ENCODE measurements around the gene RAB11B. TPM values are rescaled to one million over a fixed set of nuclear protein-coding genes. Genes with fewer than 3 reads are reported as not detected.
A peak's percentile ranks its signal among the peaks of the same experiment; 100 is the strongest.
"Not testable (repeated sequence)": the region's sequence is repeated elsewhere in the genome, so short reads cannot be mapped to it uniquely, and the experiment has no call there.

Gene RAB11B
- total RNA-seq, 1 donor from 2014 or later: 88.1 TPM

DNA sequence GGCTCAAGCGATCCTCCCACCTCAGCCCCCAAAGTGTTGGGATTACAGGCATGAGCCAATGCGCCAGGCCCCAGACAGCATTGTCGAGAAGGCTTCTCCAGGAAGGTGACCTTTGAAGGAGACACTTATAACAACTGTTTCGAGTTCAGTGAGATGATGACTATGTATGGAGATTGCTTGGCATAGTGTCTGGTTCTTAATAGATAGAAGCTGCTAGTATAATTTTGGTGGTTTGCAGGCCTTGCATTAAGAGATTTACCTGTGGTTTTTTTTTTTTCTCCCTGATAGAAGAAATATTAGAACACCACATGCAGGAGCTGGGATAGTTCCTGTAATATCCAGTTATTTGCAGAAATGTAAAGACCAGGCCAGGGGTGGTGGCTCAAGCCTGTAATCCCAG, 26.6 kb downstream of the RAB11B start:
- no peaks in the 10 kb centered on the region for H3K27me3 ChIP-seq
- intact Hi-C loops (cut with DNase I): no loop called here
- TF ChIP-seq POLR2AphosphoS5 (IDR thresholded peaks at IDR 0.05; ENCODE audit: insufficient read depth in 1 of 2, low read depth in 1 of 2): no peak
- TF ChIP-seq, protein P1, sequence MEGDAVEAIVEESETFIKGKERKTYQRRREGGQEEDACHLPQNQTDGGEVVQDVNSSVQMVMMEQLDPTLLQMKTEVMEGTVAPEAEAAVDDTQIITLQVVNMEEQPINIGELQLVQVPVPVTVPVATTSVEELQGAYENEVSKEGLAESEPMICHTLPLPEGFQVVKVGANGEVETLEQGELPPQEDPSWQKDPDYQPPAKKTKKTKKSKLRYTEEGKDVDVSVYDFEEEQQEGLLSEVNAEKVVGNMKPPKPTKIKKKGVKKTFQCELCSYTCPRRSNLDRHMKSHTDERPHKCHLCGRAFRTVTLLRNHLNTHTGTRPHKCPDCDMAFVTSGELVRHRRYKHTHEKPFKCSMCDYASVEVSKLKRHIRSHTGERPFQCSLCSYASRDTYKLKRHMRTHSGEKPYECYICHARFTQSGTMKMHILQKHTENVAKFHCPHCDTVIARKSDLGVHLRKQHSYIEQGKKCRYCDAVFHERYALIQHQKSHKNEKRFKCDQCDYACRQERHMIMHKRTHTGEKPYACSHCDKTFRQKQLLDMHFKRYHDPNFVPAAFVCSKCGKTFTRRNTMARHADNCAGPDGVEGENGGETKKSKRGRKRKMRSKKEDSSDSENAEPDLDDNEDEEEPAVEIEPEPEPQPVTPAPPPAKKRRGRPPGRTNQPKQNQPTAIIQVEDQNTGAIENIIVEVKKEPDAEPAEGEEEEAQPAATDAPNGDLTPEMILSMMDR (IDR thresholded peaks at IDR 0.05): no peak
- TF ChIP-seq POLR2A (IDR thresholded peaks at IDR 0.05): no peak
- H3K9me3 ChIP-seq: no peaks in the 10 kb centered on the region
- peaks cover 25% of the 10 kb centered on the region for H3K4me1 ChIP-seq
- DNase-seq (ENCODE audit: extremely low spot score in 2 of 2): no peak
- H3K4me3 ChIP-seq: no peak overlapping the region
- H3K27ac ChIP-seq: no peak overlapping the region
- no peaks in the 10 kb centered on the region for H3K36me3 ChIP-seq

GRCh38 chr19:8421484-8422461, 31.6 kb downstream of the RAB11B start:
- intact Hi-C loops (cut with DNase I): no loop called here
- Histone ChIP-seq H3K9me3 (no peaks in the 10 kb centered on the region), H3K4me1 (peaks cover 19% of the 10 kb centered on the region), H3K36me3 (peaks cover 0 to 5% of the 10 kb centered on the region in 2 donors), H3K27ac (no peak overlapping the region), H3K27me3 (no peaks in the 10 kb centered on the region), H3K4me3 (no peak overlapping the region)
- TF ChIP-seq POLR2AphosphoS5 (IDR thresholded peaks at IDR 0.05; ENCODE audit: insufficient read depth in 1 of 2, low read depth in 1 of 2) (no peak), POLR2A (IDR thresholded peaks at IDR 0.05) (no peak)
- TF ChIP-seq, protein P1 (IDR thresholded peaks at IDR 0.05): no peak
- no peak for DNase-seq (ENCODE audit: extremely low spot score in 2 of 2)

GRCh38 chr19:8423817-8424223, 33.7 kb downstream of the RAB11B start:
- peaks cover 0 to 5% of the 10 kb centered on the region in 2 donors for H3K36me3 ChIP-seq
- TF ChIP-seq POLR2AphosphoS5 (IDR thresholded peaks at IDR 0.05; ENCODE audit: insufficient read depth in 1 of 2, low read depth in 1 of 2) (peak; percentile 86 to 96), POLR2A (IDR thresholded peaks at IDR 0.05) (no peak)
- intact Hi-C loops (cut with DNase I): no loop called here
- peak overlapping the region; percentile 2 to 25 for H3K4me3 ChIP-seq
- no peaks in the 10 kb centered on the region for H3K27me3 ChIP-seq
- H3K27ac ChIP-seq: peak overlapping the region; percentile 76
- peak in 1 of 2 donors; percentile 95 for DNase-seq (ENCODE audit: extremely low spot score in 2 of 2)
- H3K9me3 ChIP-seq: no peaks in the 10 kb centered on the region
- peaks cover 14% of the 10 kb centered on the region for H3K4me1 ChIP-seq

DNA sequence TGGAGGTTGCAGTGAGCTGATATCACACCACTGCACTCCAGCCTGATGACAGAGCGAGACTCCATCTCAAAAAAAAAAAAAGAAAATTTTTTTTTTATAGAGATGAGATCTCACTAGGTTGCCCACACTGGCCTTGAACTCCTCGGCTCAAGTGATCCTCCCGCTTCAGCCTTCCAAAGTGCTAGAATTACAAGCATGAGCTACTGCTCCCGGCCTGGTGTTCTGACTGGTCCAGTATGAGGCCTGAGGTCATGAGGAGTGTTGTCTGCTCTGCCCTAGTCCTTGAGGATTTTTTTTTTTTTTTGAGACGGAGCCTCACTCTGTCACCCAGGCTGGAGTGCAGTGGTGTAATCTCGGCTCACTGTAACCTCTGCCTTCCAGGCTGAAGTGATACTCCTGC, 35.2 kb downstream of the RAB11B start:
- intact Hi-C loops (cut with DNase I); H3K4me3 ChIP-seq; H3K9me3 ChIP-seq; H3K36me3 ChIP-seq; DNase-seq (ENCODE audit: extremely low spot score in 2 of 2); H3K27me3 ChIP-seq: not testable (repeated sequence)
- Histone ChIP-seq H3K4me1 (peaks cover 14% of the 10 kb centered on the region), H3K27ac (peak overlapping the region; percentile 76)

DNA sequence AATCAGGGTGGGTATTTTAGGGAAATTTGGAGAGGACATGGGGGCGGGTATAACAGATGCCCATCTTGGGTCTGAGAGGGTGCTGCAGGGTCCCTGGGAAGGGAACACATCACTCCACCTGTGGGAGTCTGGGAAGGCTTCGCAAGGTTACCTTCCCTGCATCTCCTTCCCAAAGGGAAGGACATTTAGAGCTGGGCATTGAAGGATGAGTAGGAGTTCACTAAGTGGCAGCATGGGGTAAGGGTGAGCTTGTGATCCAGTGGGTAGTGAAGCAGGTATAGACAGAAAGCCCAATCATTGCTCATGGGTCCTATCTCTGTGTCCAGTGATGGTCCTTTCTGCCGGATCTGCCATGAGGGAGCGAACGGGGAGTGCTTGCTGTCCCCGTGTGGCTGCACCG, 36.1 kb downstream of the RAB11B start:
- H3K36me3 ChIP-seq: peaks cover 0 to 12% of the 10 kb centered on the region in 2 donors
- no peak overlapping the region for H3K4me3 ChIP-seq
- intact Hi-C loops (cut with DNase I): no loop called here
- no peaks in the 10 kb centered on the region for H3K9me3 ChIP-seq
- DNase-seq (ENCODE audit: extremely low spot score in 2 of 2): no peak
- no peaks in the 10 kb centered on the region for H3K27me3 ChIP-seq
- TF ChIP-seq POLR2A (IDR thresholded peaks at IDR 0.05) (no peak), POLR2AphosphoS5 (IDR thresholded peaks at IDR 0.05; ENCODE audit: insufficient read depth in 1 of 2, low read depth in 1 of 2) (no peak)
- TF ChIP-seq, protein P1 (IDR thresholded peaks at IDR 0.05): no peak
- H3K4me1 ChIP-seq: peaks cover 14% of the 10 kb centered on the region
- H3K27ac ChIP-seq: no peak overlapping the region

- intact Hi-C loops (cut with DNase I): no loop called here
- H3K4me3 ChIP-seq: no peak overlapping the region
- H3K36me3 ChIP-seq: peaks cover 0 to 12% of the 10 kb centered on the region in 2 donors
- DNase-seq (ENCODE audit: extremely low spot score in 2 of 2): no peak
- H3K27me3 ChIP-seq: no peaks in the 10 kb centered on the region
- peaks cover 8% of the 10 kb centered on the region for H3K4me1 ChIP-seq
- no peaks in the 10 kb centered on the region for H3K9me3 ChIP-seq
- no peak overlapping the region for H3K27ac ChIP-seq
- TF ChIP-seq, protein P1 (IDR thresholded peaks at IDR 0.05): no peak
- TF ChIP-seq POLR2AphosphoS5 (IDR thresholded peaks at IDR 0.05; ENCODE audit: insufficient read depth in 1 of 2, low read depth in 1 of 2) (no peak), POLR2A (IDR thresholded peaks at IDR 0.05) (no peak)
These were observed 38.9 kb downstream of the RAB11B start for GRCh38 chr19:8429044-8429443.
